Spleen (tissue), 11 donors: ENCODE measurements around the gene CEMIP. TPM values are rescaled to one million over a fixed set of nuclear protein-coding genes. Genes with fewer than 3 reads are reported as not detected.

Source experiments
- DNase-seq: peaks from one replicate; pipeline ENCODE4 v3.0.0-alpha.2; 2020
- H3K27ac ChIP-seq, 8 donors: fragments of 200-600 bp; sonication (generic) in 7 of 8; 1 replicate in 4 of 8; 2 replicates in 4 of 8; pipeline versions ENCODE4 v1.5.0 to v1.8.0; 2016 to 2021; ENCODE audit warnings: inconsistent platforms in 4 of 8, mild to moderate bottlenecking in 4 of 8, moderate library complexity in 1 of 8
- H3K27me3 ChIP-seq, 7 donors: fragments of 200-600 bp; sonication (generic) in 6 of 7; replicated peaks in 1 of 7; 1 replicate in 4 of 7; 2 replicates in 3 of 7; pipeline versions ENCODE4 v1.5.0 to v1.8.0; 2016 to 2021; ENCODE audit warnings: inconsistent platforms in 3 of 7, mild to moderate bottlenecking in 1 of 7
- H3K36me3 ChIP-seq, 6 donors: fragments of 200-600 bp; sonication (generic) in 5 of 6; 1 replicate in 4 of 6; 2 replicates in 2 of 6; pipeline versions ENCODE4 v1.5.0 to v1.8.0; 2016 to 2021; ENCODE audit warnings: inconsistent platforms in 2 of 6
- H3K4me1 ChIP-seq, 6 donors: fragments of 200-600 bp; sonication (generic) in 5 of 6; 1 replicate in 3 of 6; 2 replicates in 3 of 6; pipeline versions ENCODE4 v1.5.0 to v1.8.0; 2016 to 2021; ENCODE audit warnings: inconsistent platforms in 3 of 6
- H3K4me3 ChIP-seq, 8 donors: fragments of 200-600 bp; sonication (generic) in 7 of 8; 1 replicate in 4 of 8; 2 replicates in 4 of 8; pipeline versions ENCODE4 v1.5.0 to v1.8.0; 2016 to 2021; ENCODE audit warnings: inconsistent platforms in 4 of 8, mild to moderate bottlenecking in 4 of 8, moderate library complexity in 2 of 8
- H3K9me3 ChIP-seq, 8 donors: fragments of 200-600 bp; sonication (generic) in 7 of 8; 1 replicate in 4 of 8; 2 replicates in 4 of 8; pipeline versions ENCODE4 v1.5.0 to v1.8.0; 2016 to 2021; ENCODE audit warnings: inconsistent platforms in 4 of 8
- POLR2A ChIP-seq, 3 donors: fragments of 450-650 bp; IDR thresholded peaks; one replicate each; pipeline ENCODE4 v1.5.1; 2017; ENCODE audit warnings: antibody characterized with exemption in 3 of 3, mild to moderate bottlenecking in 1 of 3
- POLR2AphosphoS5 ChIP-seq, 3 donors: sonication (generic); formaldehyde crosslinking; IDR thresholded peaks; one replicate each; pipeline ENCODE4 v1.5.1; 2017; ENCODE audit warnings: antibody characterized with exemption in 3 of 3
- WGBS, 5 donors: extraction: QIAGEN DNeasy Blood & Tissue Kit in 3 of 5; methylation state at CpG; one replicate each; pipeline versions ENCODE4 v1.1.5 to v1.1.7; 2013 to 2018; 5-methylcytosine and 5-hydroxymethylcytosine counted together
- intact Hi-C: fragments of 100-400 bp; cut with DNase I; formaldehyde crosslinking; loops from one replicate; pipeline ENCODE4 v1.15.0; 2023; ENCODE audit warnings: low total_unique reads
- polyA plus RNA-seq, 3 donors: library from polyadenylated mRNA; stranded (reverse); fragments of 200-250 nt; gene quantifications; one replicate each; pipeline ENCODE4 v1.2.1, GENCODE V29; 2013
- total RNA-seq, 7 donors: library from RNA; depleted of rRNA in 3 of 7; stranded (reverse); fragments of >200 nt in 3 of 7; fragmentation: NEBNext Ultra II Directional in 4 of 7; extraction: Animal tissue kit (Norgen Biotek cat#: 25700) in 4 of 7; gene quantifications; one replicate each; pipeline versions ENCODE4 v1.1.0 to v1.2.1, GENCODE V29; 2016 to 2021
- TF ChIP-seq, protein P1 (sequence below), 11 experiments: fragments of 200-600 bp in 7 of 11; fragments of 450-650 bp in 4 of 11; sonication (generic) in 4 of 11; IDR thresholded peaks in 8 of 11; conservative IDR thresholded peaks in 3 of 11; 1 replicate in 7 of 11; 2 replicates in 4 of 11; pipeline versions ENCODE4 v1.4.0 to v1.8.0; 2016 to 2021; ENCODE audit warnings: antibody characterized with exemption in 11 of 11, inconsistent platforms in 4 of 11, mild to moderate bottlenecking in 1 of 11
- donor health status: healthy with polysubstance abuse.
- donor health status: DM: no; HTN: no; CAD: no; lungs with moderate emphysema.
- donor health status: DM: no; HTN: no; CAD: no.
- donor health status: Bipolar disorder and iron deficiency.
- donor health status: healthy.
- donor health status: DM: no; HTN: no; CAD: no.
- donor health status: DM: yes; HTN: yes; CAD: no.

Gene CEMIP
- total and polyA plus RNA-seq, 10 donors: 0.20 to 3.0 (median 1.0) TPM; not detected in 1

DNA sequence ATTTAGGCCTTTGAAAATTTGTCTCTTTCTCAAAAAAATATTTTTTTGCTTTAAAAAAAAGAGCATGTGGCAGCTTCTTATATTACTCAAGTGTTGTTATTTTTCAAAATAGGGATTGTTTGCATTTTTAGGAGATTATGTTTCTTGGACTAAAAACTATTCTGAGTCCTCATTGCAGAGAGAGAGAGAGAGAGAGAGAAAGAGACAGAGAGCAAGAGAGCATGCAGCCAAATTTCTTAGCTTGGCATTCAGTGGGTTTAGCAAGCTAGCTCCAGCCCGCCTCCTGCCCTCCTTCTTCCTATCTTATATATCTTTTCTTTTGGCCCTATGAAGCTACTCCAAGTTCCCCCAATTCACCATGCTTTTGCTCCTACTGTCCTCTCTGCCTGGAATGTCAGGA is 55.7 kb downstream of the CEMIP start:
- no peak for DNase-seq
- no peaks in the 10 kb centered on the region for H3K36me3 ChIP-seq
- no peak overlapping the region for H3K27ac ChIP-seq
- H3K27me3 ChIP-seq: no peaks in the 10 kb centered on the region
- intact Hi-C loops: no loop called here
- TF ChIP-seq, protein P1, sequence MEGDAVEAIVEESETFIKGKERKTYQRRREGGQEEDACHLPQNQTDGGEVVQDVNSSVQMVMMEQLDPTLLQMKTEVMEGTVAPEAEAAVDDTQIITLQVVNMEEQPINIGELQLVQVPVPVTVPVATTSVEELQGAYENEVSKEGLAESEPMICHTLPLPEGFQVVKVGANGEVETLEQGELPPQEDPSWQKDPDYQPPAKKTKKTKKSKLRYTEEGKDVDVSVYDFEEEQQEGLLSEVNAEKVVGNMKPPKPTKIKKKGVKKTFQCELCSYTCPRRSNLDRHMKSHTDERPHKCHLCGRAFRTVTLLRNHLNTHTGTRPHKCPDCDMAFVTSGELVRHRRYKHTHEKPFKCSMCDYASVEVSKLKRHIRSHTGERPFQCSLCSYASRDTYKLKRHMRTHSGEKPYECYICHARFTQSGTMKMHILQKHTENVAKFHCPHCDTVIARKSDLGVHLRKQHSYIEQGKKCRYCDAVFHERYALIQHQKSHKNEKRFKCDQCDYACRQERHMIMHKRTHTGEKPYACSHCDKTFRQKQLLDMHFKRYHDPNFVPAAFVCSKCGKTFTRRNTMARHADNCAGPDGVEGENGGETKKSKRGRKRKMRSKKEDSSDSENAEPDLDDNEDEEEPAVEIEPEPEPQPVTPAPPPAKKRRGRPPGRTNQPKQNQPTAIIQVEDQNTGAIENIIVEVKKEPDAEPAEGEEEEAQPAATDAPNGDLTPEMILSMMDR (IDR thresholded peaks at IDR 0.05 in 8 of 11, conservative IDR thresholded peaks at IDR 0.05 in 3 of 11): no peak
- no peak for TF ChIP-seq POLR2AphosphoS5 (IDR thresholded peaks at IDR 0.05)
- no peak for TF ChIP-seq POLR2A (IDR thresholded peaks at IDR 0.05)
- H3K4me3 ChIP-seq: no peak overlapping the region
- WGBS, 5 donors: 88 to 98% (median 93%) methylated on average over 1 of the region's 1 CpG
- H3K4me1 ChIP-seq: peaks cover 0 to 3% (median 0%) of the 10 kb centered on the region in 6 donors
- no peaks in the 10 kb centered on the region for H3K9me3 ChIP-seq

DNA sequence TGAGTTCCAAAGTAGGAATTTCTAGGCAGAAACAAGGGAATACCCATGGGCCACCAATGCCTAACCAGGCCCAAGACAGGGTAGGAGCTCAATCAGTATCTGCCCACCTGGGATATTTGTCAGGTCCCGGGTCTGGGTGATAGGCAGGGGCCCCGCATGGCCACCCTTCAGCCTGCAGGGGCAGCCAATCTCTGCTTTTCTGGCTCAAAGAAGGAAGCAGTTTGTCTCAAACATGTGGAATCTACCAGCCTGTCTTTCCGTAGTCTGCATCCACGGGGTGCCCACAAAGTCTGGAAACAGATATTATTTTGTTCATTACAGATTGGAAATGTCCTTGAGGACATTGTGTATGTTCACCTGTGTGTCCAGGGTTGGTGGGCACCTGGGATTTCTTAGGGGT is 56.2 kb downstream of the CEMIP start:
- no peaks in the 10 kb centered on the region for H3K36me3 ChIP-seq
- no peak overlapping the region for H3K4me3 ChIP-seq
- TF ChIP-seq POLR2AphosphoS5 (IDR thresholded peaks at IDR 0.05): no peak
- TF ChIP-seq, protein P1 (IDR thresholded peaks at IDR 0.05 in 8 of 11, conservative IDR thresholded peaks at IDR 0.05 in 3 of 11): no peak
- TF ChIP-seq POLR2A (IDR thresholded peaks at IDR 0.05): no peak
- no peak for DNase-seq
- H3K27me3 ChIP-seq: no peaks in the 10 kb centered on the region
- H3K9me3 ChIP-seq: no peaks in the 10 kb centered on the region
- peaks cover 0 to 3% (median 0%) of the 10 kb centered on the region in 6 donors for H3K4me1 ChIP-seq
- H3K27ac ChIP-seq: no peak overlapping the region
- WGBS, 5 donors: 77 to 94% (median 85%) methylated on average over 4 of the region's 4 CpGs
- intact Hi-C loops: no loop called here

DNA sequence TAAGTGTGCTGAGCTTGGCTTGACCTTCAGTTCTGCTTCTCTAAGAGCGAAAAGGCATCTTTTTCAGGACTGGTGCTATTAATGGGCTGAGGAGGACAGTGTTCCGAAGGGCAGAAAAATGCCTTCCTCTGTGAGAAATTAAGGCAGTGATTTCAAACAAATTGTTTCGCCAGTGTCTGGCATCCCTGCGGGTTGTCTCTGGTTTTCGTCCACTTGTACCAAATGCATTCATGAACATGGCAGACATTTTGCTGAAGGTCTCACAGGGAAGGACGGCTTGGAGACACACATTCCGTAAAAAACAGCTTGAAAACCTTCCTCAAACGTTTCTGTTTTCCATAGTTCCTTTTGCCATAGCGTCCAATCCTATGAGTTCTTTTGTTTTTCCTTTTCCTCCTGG is 57.1 kb downstream of the CEMIP start:
- Histone ChIP-seq H3K4me3 (no peak overlapping the region), H3K36me3 (no peaks in the 10 kb centered on the region), H3K27me3 (no peaks in the 10 kb centered on the region), H3K4me1 (peaks cover 0 to 3% (median 0%) of the 10 kb centered on the region in 6 donors), H3K9me3 (no peaks in the 10 kb centered on the region), H3K27ac (no peak overlapping the region)
- WGBS, 5 donors: 82 to 91% (median 86%) methylated on average over 9 of the region's 9 CpGs
- no peak for DNase-seq
- no peak for TF ChIP-seq POLR2AphosphoS5 (IDR thresholded peaks at IDR 0.05)
- TF ChIP-seq, protein P1 (IDR thresholded peaks at IDR 0.05 in 8 of 11, conservative IDR thresholded peaks at IDR 0.05 in 3 of 11): no peak
- no peak for TF ChIP-seq POLR2A (IDR thresholded peaks at IDR 0.05)
- intact Hi-C loops: no loop called here

GRCh38 chr15:80837006-80837405 is 57.8 kb downstream of the CEMIP start:
- no peak for DNase-seq
- no peak overlapping the region for H3K27ac ChIP-seq
- no peaks in the 10 kb centered on the region for H3K36me3 ChIP-seq
- H3K4me1 ChIP-seq: peaks cover 0 to 3% (median 0%) of the 10 kb centered on the region in 6 donors
- 74 to 98% (median 75%) methylated on average over 3 of the region's 3 CpGs for whole genome bisulfite sequencing, 5 donors
- intact Hi-C loops: no loop called here
- H3K27me3 ChIP-seq: no peaks in the 10 kb centered on the region
- no peak for TF ChIP-seq POLR2A (IDR thresholded peaks at IDR 0.05)
- TF ChIP-seq POLR2AphosphoS5 (IDR thresholded peaks at IDR 0.05): no peak
- TF ChIP-seq, protein P1 (IDR thresholded peaks at IDR 0.05 in 8 of 11, conservative IDR thresholded peaks at IDR 0.05 in 3 of 11): no peak
- H3K9me3 ChIP-seq: no peaks in the 10 kb centered on the region
- no peak overlapping the region for H3K4me3 ChIP-seq
